Measurements from ENCODE around the gene RNFT2.
"Not testable (repeated sequence)": the region's sequence is repeated elsewhere in the genome, so short reads cannot be mapped to it uniquely, and the experiment has no call there.

The RNFT2 gene

DNA sequence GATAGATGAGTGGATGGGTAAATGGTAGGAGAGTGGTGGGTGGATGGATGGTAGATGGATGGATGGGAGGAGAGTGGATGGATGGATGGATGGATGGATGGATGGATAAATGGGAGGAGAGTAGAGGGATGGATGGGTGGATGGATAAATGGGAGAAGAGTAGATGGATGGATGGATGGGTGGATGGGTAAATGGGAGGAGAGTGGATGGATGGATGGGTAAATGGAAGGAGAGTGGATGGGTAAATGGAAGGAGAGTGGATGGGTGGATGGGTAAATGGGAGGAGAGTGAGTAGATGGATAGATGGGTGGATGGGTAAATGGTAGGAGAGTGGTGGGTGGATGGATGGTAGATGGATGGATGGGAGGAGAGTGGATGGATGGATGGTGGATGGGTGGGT lies 51.4 kb downstream of the RNFT2 start:
- DNase-seq (ENCODE audit: extremely low read depth in 1 of 2, low read depth in 1 of 2): not testable (repeated sequence)

DNA sequence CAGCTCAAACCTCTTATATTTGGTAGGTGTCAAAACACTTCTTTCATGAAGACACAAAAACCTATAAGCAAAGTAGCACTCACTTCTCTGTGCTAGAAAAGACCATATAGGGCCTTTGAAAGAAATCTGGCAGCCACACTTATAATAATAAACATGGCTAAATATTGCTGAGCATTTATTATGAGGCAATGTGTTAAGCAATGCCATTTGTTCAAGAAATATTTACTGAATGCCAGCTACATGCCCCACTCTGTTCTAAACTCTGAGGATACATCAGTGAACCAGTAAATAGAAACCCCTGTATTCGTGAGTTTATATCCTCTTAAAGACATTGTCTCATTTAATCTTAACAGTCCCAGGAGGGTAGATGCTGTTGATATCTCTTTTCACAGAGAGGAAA lies 52.0 kb downstream of the RNFT2 start:
- DNase-seq (ENCODE audit: extremely low read depth in 1 of 2, low read depth in 1 of 2): no peak

DNA sequence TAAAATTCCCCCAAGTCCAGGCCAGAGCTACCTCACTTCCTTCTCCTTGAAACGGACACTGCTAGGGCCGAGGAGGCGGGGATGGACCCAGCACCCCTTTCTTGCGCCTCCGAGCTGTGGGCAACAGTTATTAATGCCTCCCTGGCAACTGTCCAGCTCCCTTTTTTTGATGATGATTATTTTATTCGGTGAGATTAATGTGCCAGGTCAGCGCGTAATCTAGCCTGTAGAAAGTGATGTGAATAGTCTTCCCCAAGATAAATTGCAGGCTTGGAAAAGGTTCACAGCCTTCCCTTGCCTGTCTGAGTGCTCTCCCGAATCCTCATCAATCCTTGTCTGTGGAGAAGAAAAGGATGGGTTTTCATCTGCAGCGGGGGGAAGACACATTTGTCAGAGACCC lies 54.3 kb downstream of the RNFT2 start:
- no peak for DNase-seq (ENCODE audit: extremely low read depth in 1 of 2, low read depth in 1 of 2)

- DNase-seq (ENCODE audit: extremely low read depth in 1 of 2, low read depth in 1 of 2): no peak
Measured at GRCh38 chr12:116794725-116795124, 56.6 kb downstream of the RNFT2 start.

DNA sequence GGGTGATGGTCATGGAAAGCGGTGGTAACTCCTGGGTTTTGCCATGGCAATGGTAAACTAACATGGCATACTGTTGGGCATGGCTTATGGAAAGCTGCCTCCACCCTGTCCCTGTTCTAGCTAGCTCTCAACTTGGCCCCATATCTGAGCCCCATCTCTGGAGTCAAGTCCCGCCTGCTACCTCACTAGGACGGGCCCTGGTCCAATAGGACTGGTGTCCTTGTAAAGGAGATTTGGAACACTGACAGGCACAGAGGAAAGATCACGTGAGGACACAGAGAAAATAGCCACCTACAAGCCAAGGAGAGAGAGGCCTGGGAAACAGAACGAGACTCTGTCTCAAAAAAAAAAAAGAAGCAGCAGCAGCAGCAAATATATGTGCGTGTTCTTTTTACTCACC lies 59.8 kb downstream of the RNFT2 start:
- no peak for DNase-seq (ENCODE audit: extremely low read depth in 1 of 2, low read depth in 1 of 2)

DNA sequence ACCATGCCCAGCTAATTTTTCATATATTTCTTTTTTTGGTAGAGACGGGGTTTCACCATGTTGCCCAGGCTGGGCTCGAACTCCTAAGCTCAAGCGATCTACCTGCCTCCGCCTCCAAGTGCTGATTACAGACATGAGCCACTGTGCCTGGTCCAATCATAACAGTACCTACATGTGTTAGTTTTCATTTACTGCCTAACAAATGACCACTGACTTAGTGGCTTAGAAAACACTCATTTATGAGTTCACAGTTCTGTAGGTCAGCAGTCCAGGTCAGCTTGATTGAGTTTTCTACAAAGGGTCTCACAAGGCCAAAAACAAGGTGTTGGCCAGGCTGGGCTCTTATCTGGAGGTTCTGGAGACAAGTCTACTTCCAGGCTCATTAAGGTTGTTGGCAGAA lies 60.6 kb downstream of the RNFT2 start:
- no peak for DNase-seq (ENCODE audit: extremely low read depth in 1 of 2, low read depth in 1 of 2)

DNA sequence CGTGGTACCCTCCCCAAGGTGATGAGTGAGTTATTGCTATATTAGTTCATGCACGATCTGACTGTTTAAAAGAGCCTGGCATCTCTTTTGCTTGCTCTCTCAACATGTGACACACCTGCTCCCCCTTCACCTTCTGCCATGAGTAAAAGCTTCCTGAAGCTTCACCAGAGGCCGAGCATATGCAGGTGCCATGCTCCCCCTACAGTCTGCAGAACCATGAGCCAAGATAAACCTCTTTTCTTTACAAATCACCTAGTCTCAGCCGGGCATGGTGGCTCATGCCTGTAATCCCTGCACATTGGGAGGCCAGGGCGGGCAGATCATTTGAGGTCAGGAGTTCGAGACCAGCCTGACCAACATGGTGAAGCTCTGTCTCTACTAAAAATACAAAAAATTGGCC lies 61.8 kb downstream of the RNFT2 start:
- no peak for DNase-seq (ENCODE audit: extremely low read depth in 1 of 2, low read depth in 1 of 2)

DNA sequence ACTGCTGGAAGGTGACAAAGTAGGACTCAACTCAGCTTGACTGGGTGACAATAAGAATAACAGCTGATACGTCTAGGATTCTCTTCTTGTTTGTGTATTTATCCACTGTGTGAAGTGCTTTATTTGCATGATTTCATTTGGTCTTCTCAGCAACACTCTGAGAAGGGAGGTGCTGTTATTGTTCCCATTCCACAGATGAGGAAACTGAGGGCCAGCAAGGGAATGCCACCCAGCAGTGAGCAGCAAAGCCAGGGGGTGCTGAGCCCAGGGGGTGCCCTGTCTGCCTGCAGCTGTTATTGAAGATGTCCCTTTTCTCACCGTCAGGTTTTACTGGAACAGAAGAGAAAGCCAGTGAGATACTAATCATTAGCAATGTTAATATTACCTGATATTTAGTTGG lies 62.8 kb downstream of the RNFT2 start:
- no peak for DNase-seq (ENCODE audit: extremely low read depth in 1 of 2, low read depth in 1 of 2)

- no peak for DNase-seq (ENCODE audit: extremely low read depth in 1 of 2, low read depth in 1 of 2)
Measured at GRCh38 chr12:116802018-116802417, 63.9 kb downstream of the RNFT2 start.

- no peak for DNase-seq (ENCODE audit: extremely low read depth in 1 of 2, low read depth in 1 of 2)
Measured at GRCh38 chr12:116803013-116803736, 65.1 kb downstream of the RNFT2 start.

- no peak for DNase-seq (ENCODE audit: extremely low read depth in 1 of 2, low read depth in 1 of 2)
Measured at GRCh38 chr12:116804051-116804450, 65.9 kb downstream of the RNFT2 start.

- DNase-seq (ENCODE audit: extremely low read depth in 1 of 2, low read depth in 1 of 2): no peak
Measured at GRCh38 chr12:116806845-116807440, 68.8 kb downstream of the RNFT2 start.

- DNase-seq (ENCODE audit: extremely low read depth in 1 of 2, low read depth in 1 of 2): no peak
Measured at GRCh38 chr12:116807546-116807945, 69.4 kb downstream of the RNFT2 start.

DNA sequence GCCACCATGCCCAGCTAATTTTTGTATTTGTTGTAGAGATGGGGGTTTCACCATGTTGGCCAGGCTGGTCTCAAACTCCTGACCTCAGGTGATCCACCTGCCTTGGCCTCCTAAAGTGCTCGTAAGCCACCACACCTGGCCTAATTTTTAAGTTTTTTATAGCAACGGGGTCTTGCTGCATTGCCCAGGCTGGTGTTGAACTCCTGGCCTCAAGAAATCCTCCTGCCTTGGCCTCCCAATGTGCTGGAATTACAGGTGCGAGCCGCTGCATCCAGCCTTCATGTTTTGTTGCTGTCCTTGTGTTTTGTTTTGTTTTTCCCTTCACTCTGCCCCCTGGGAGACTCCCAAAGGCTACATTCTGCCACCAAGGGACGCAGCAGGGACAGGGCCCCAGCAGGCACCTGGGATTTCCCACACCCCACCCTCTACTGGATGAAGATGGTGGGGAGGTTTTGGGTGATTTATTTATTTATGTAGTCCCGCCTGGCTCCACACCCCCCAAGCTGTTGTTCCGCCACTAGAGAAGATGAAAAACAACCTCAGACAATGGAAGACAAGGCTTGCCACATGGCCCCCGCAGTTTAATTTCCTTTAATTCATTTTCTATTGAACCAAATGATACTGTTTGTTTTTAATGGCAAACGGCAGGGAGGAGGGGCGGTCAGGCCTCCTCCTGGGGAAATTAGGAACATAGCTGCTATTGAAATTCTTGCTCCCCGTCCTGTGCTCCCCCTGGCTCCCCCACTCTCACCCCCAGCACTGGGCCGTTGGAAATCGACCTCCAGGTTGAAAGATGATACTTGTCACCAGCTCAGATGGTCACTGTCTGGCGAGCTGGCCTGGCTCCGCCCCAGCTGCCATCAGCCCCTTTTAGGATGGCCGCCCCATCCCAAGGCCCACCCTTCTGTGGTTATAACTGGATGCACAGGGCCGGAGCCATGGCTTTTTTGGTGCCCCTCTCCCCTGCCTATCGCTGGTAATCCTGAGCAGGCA lies 70.3 kb downstream of the RNFT2 start:
- DNase-seq (ENCODE audit: extremely low read depth in 1 of 2, low read depth in 1 of 2): no peak

DNA sequence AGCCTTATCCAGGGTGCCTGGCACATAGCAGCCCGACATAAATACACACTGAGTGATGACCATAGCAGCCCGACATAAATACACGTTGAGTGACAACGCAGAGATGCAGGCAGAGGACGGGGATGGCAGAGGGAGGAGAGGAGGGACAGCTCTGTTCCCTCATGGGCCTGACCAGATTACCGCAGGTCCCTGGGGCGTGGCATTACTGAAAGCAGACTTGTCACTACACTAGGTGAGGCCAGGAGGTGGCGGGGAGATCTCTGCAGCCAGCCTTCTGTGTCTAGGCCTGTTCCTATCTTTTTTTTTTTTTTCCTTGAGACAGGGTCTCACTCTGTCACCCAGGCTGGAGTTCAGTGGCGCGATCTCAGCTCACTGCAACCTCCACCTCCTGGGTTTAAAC lies 74.1 kb downstream of the RNFT2 start:
- DNase-seq (ENCODE audit: extremely low read depth in 1 of 2, low read depth in 1 of 2): no peak

GRCh38 chr12:116813271-116814041 lies 75.3 kb downstream of the RNFT2 start:
- DNase-seq (ENCODE audit: extremely low read depth in 1 of 2, low read depth in 1 of 2): no peak

DNA sequence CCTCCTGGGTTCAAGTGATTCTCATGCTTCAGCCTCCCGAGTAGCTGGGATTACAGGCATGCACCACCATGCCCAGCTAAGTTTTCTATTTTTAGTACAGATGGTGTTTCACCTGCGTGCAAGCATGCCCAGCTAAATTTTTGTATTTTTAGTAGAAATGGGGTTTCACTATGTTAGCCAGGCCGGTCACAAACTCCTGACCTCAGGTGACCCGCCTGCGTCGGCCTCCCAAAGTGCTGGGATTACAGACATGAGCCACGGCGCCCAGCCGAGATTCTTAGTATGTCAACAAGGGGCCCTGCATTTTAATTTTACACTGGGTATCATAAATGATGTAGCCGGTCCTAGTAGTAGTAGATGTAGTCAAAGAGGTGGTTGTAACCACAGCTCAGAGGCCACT lies 76.7 kb downstream of the RNFT2 start:
- DNase-seq (ENCODE audit: extremely low read depth in 1 of 2, low read depth in 1 of 2): not testable (repeated sequence)

DNA sequence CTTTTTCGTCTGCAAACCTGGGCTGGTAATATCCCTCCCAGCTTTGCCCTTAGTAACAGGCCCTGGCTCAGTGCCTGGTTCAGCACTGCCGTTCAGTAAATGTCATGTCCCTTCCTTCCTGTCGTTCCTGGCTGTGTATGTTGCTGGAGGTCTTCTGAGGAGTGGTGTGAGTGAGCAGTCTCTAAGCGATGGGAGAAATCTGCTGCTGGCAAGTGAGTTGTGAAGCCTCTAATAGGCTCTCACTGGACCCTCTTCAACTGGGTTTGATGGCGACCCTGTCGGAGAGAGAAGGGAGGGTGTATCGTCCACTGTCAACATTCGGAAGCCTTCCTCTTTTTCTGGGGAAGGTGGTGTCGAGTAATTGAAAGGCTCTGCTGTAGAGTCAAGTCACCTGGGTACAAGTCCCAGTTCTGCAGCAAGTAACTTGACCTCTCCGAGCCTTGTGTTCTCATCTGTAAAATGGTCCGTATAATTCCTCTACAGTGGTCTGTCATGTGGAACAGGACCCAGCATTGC lies 80.3 kb downstream of the RNFT2 start:
- DNase-seq (ENCODE audit: extremely low read depth in 1 of 2, low read depth in 1 of 2): no peak

GRCh38 chr12:116818948-116819832 lies 81.1 kb downstream of the RNFT2 start:
- peak; percentile 79 to 89 for DNase-seq (ENCODE audit: extremely low read depth in 1 of 2, low read depth in 1 of 2)

Data from activated CD8-positive, alpha-beta memory T cell treated with anti-CD3 and anti-CD28 coated beads for 1 hour (primary cell).